Activated CD4-positive, alpha-beta T cell treated with anti-CD3 and anti-CD28 coated beads, Interleukin-2, amount 10 ng/mL, durations not matched to agents 24 days and 14 days (primary cell): Measurements from ENCODE around the gene ADAT3. TPM values are rescaled to one million over a fixed set of nuclear protein-coding genes. Genes with fewer than 3 reads are reported as not detected.
A peak's percentile ranks its signal among the peaks of the same experiment; 100 is the strongest.

Experiments
- DNase-seq: peaks from one replicate; pipeline ENCODE4 v3.0.0; 2022
- H3K27ac Mint-ChIP-seq: one replicate; pipeline ENCODE4 v1.8.0; 2022; ENCODE audit warnings: mild to moderate bottlenecking, mixed read lengths
- H3K27me3 Mint-ChIP-seq: one replicate; pipeline ENCODE4 v1.8.0; 2022; ENCODE audit warnings: mixed read lengths
- H3K36me3 Mint-ChIP-seq: one replicate; pipeline ENCODE4 v1.8.0; 2022; ENCODE audit warnings: low read depth, mild to moderate bottlenecking, mixed read lengths
- H3K4me1 Mint-ChIP-seq: one replicate; pipeline ENCODE4 v1.8.0; 2021; ENCODE audit warnings: mixed read lengths
- H3K4me3 Mint-ChIP-seq: one replicate; pipeline ENCODE4 v1.8.0; 2022; ENCODE audit warnings: mild to moderate bottlenecking, moderate library complexity, mixed read lengths
- H3K9me3 Mint-ChIP-seq: one replicate; pipeline ENCODE4 v1.8.0; 2021; ENCODE audit warnings: mixed read lengths
- intact Hi-C: fragments of 100-400 bp; cut with micrococcal nuclease; formaldehyde crosslinking; loops from one replicate; pipeline ENCODE4 v1.15.1; 2023
- total RNA-seq: library from RNA; stranded (reverse); gene quantifications from 2 replicates; pipeline ENCODE4 v1.2.3, GENCODE V29; 2022

ADAT3 gene
- total RNA-seq, 1 donor from 2014 or later, result 10.6 TPM

DNA sequence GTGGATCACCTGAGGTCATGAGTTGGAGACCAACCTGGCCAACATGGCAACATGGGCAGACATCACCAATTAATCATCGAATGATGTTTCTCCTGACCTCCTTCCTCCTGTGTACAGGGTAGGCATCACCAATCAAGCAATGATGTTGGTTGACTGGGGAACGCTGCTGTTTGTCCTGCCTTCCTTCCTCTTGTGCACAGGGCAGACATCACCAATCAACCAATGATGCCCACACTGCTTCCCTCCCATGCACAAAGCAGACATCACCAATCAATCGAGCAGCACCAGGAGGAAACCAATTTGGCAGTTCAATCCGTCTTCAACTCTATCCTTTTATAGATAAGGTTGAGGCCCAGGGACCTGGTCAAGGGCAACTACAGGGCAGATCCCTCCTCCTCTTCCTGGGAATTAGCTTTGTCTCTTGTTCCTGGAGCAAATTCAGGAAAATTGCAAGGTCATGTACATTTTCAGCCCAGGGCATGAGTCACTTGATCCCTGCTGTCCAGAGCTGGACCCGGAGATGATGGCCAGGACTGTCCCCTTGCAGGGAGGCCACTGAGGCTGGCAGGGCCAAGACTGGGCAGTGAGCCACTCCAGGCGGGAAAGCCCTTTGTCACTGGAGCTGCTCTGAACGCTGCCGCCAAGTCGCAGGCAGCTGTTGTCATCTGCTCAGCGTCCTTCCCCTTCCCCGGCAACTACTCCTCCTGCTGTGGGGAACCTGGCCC lies 30.4 kb downstream of the ADAT3 start:
- no peak overlapping the region for H3K4me3 Mint-ChIP-seq
- H3K27ac Mint-ChIP-seq, result no peak overlapping the region

GRCh38 chr19:1936430-1936829 lies 31.2 kb downstream of the ADAT3 start:
- no peak for DNase-seq
- peaks cover 23% of the 10 kb centered on the region for H3K4me1 Mint-ChIP-seq
- peaks cover 28% of the 10 kb centered on the region for H3K36me3 Mint-ChIP-seq
- no peaks in the 10 kb centered on the region for H3K27me3 Mint-ChIP-seq
- intact Hi-C loops, result no loop called here
- H3K4me3 Mint-ChIP-seq, result no peak overlapping the region
- peak overlapping the region; percentile 42 for H3K27ac Mint-ChIP-seq
- H3K9me3 Mint-ChIP-seq, result peaks cover 15% of the 10 kb centered on the region

More for the DNA sequence above, 30.4 kb downstream of the ADAT3 start:
- peak; percentile 73 for DNase-seq
- intact Hi-C loops, result no loop called here
- H3K9me3 Mint-ChIP-seq, result peaks cover 16% of the 10 kb centered on the region
- H3K27me3 Mint-ChIP-seq, result no peaks in the 10 kb centered on the region
- H3K4me1 Mint-ChIP-seq, result peaks cover 23% of the 10 kb centered on the region
- H3K36me3 Mint-ChIP-seq, result peaks cover 28% of the 10 kb centered on the region

GRCh38 chr19:1936916-1937610 lies 31.9 kb downstream of the ADAT3 start:
- Mint-ChIP-seq H3K27me3 (no peaks in the 10 kb centered on the region), H3K9me3 (peaks cover 10% of the 10 kb centered on the region), H3K36me3 (peaks cover 23% of the 10 kb centered on the region), H3K4me1 (peaks cover 23% of the 10 kb centered on the region), H3K4me3 (no peak overlapping the region), H3K27ac (peak overlapping the region; percentile 42)
- intact Hi-C loops, result no loop called here
- no peak for DNase-seq

GRCh38 chr19:1938071-1938470 lies 32.9 kb downstream of the ADAT3 start:
- intact Hi-C loops, result no loop called here
- Mint-ChIP-seq H3K36me3 (peaks cover 24% of the 10 kb centered on the region), H3K4me3 (no peak overlapping the region), H3K27me3 (no peaks in the 10 kb centered on the region), H3K9me3 (peaks cover 7% of the 10 kb centered on the region), H3K27ac (no peak overlapping the region), H3K4me1 (peaks cover 26% of the 10 kb centered on the region)
- no peak for DNase-seq

DNA sequence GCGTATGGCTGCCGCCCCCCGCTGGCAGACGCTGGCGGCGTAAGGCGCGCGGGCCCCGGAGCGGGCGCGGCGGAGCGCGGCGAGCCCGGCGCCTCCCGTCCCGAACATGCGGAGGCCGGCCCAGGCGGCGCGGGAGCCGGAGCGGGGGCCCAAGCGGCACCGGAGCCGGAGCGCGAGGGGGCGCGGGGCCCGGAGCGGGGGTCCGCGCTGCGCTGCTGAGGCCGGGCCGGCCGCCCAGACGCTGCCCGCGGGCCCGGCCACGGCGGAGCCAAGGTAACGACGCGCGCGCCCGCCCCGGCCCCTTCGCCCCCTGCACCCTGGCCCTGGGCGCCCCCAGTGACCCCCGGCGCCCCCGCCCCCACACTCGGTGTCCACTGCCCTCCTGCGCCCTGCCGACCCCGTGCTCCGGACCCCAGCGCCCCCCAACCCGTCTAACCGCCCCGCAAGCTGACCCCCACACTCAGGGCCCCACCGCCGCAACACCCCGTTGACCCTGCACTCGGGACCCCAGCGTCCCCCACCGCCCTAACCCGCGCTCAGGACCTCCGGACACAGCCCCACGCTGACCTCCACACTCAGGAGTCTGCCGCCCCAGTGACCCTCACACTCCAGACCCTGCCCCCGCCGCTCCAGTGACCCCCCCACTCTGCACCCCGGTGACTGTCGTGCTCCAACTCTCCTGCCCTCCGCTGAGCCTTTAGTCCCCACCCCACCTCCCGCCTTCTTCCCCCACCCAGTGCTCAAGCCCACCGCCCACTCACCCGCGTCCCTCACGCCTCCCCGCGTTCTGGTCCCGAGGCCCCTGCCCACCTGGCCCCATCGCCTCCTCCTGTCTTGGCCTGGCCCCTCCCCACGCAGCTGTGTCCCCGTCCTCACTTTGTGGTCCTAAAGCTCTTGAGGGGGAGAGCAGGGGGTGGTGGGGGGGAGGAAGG lies 36.2 kb downstream of the ADAT3 start, which contains the start of gene CSNK1G2:
CSNK1G2 (plus strand) TSS at position 27 of the 932 bp plus-strand sequence. CDS start 28,601 bp downstream, outside the sequence.
- no peak for DNase-seq
- Mint-ChIP-seq H3K27ac (peak within 1 kb of the TSS; percentile 95), H3K9me3 (no peaks in the 10 kb centered on the region), H3K4me3 (peak within 1 kb of the TSS; percentile 92), H3K27me3 (no peaks in the 10 kb centered on the region), H3K4me1 (peaks cover 34% of the 10 kb centered on the region), H3K36me3 (peaks cover 16% of the 10 kb centered on the region)
- intact Hi-C loops, result loop anchor here (1.0 to 2.0 kb wide), 3 partner anchors 36 to 101 kb away; partner anchors contain the start of genes ADAT3 and SCAMP4

- H3K27ac Mint-ChIP-seq, result peak overlapping the region; percentile 93
- peak overlapping the region; percentile 92 for H3K4me3 Mint-ChIP-seq
- peaks cover 11% of the 10 kb centered on the region for H3K36me3 Mint-ChIP-seq
- H3K27me3 Mint-ChIP-seq, result no peaks in the 10 kb centered on the region
- H3K4me1 Mint-ChIP-seq, result peaks cover 30% of the 10 kb centered on the region
- H3K9me3 Mint-ChIP-seq, result no peaks in the 10 kb centered on the region
- intact Hi-C loops, result loop anchor here (2.0 kb wide), 2 partner anchors 66 to 100 kb away; no protein-coding TSS in a partner anchor
- DNase-seq, result peak; percentile 95
Observed at GRCh38 chr19:1942078-1942933, 37.1 kb downstream of the ADAT3 start.

DNA sequence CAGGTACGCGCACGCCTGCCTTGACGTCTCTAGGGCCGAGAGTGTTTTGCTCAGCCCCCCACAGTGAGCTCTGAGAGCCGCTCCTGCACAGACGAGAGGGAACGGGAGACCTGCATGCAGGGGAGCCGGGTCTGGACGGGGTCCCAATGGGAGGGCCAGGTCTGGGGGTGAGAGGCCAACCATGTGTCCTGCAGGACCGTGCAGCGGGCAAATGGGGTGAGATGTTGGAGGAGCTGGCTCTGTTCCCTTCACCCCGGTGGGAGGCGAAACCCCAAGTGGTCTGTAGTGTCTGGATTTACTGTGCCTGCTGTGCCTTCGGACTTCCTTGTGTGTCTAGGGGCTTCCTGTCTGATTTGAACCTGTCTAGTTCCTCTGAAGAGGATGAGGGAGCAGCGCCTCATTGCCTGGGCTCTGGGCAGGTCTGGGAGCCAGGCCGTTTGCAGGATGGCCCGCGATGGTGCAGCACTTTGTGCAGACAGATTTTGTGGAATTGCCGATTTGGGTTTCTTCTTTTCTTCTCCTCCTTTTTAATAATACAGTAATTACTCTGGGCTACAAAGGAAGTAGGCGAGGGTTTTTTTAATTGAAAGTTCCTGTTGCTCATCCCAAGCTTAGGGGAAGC lies 37.8 kb downstream of the ADAT3 start:
- peak overlapping the region; percentile 92 for H3K4me3 Mint-ChIP-seq
- peaks cover 26% of the 10 kb centered on the region for H3K4me1 Mint-ChIP-seq
- no peaks in the 10 kb centered on the region for H3K27me3 Mint-ChIP-seq
- H3K27ac Mint-ChIP-seq, result peak overlapping the region; percentile 93
- no peaks in the 10 kb centered on the region for H3K9me3 Mint-ChIP-seq
- intact Hi-C loops, result loop anchor here (2.0 kb wide), 2 partner anchors 66 to 100 kb away; no protein-coding TSS in a partner anchor
- H3K36me3 Mint-ChIP-seq, result peaks cover 11% of the 10 kb centered on the region
- no peak for DNase-seq

DNA sequence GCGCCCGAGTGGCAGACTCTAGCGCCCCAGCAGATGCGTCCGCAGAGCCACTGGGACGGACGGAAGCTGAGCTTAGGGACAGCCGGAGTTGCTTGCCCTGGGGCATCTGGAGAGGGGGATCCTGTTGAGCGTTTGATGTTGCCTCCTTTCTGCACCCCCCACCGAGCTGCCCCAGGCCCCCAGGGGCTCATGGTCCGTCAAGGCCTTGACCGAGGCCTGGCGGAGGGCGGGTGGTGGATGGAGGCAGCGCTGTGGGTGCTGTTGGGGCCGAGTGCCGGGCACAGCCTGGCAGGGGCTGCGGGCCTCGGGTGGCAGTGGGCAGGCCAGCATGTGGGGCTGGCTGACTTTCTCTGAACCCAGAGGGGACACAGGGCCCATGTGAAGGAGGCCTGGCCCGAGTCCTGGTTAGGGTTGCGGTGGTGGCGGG lies 38.5 kb downstream of the ADAT3 start:
- Mint-ChIP-seq H3K4me3 (peak overlapping the region; percentile 92), H3K9me3 (no peaks in the 10 kb centered on the region), H3K27me3 (no peaks in the 10 kb centered on the region), H3K36me3 (peaks cover 11% of the 10 kb centered on the region), H3K27ac (peak overlapping the region; percentile 93), H3K4me1 (peaks cover 25% of the 10 kb centered on the region)
- intact Hi-C loops, result loop anchor here (2.0 kb wide), 2 partner anchors 67 to 99 kb away; no protein-coding TSS in a partner anchor
- no peak for DNase-seq

DNA sequence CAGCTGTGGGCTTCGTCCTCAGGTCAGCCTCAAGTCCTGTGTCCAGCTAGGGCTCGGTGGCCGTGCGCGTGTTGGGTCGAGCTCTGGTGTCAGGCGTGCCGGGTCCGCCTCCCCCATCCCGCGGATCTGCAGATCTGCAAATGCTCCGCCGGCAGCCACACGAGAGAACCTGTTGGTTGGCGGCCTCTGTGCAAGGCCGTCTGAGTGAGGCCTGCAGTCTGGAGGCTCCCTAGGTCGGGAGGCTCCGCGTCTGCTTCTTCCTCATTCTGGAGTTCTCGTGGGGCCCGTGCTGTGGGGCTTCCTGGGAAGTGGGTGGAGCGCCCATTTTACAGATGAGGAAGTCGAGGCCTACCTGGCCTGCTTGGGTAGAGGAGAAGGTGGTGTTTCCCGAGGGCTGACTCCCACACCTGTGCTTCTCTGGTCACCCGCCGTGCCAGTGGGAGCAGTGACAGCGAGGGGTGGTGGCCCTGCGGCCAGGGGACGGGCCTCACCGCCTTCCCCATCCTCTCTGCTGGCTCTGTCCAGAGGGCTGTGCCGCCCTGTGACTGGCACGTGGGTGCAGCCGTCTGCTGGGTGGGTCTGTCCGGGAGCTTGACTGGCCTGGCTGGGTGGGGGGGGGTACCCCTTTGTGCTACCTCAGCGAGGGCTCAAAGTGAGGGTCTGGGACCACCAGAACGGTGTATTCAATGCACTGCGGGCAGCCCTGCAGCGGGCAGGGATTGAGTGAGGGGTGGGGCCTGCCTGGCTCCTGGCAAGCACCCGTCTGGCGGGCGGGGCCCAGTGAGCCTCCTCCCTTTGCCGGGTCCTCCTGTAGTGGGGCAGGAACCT lies 39.1 kb downstream of the ADAT3 start:
- no peak overlapping the region for H3K27ac Mint-ChIP-seq
- no peak for DNase-seq
- H3K27me3 Mint-ChIP-seq, result no peaks in the 10 kb centered on the region
- peaks cover 27% of the 10 kb centered on the region for H3K4me1 Mint-ChIP-seq
- peak overlapping the region; percentile 49 for H3K4me3 Mint-ChIP-seq
- peaks cover 14% of the 10 kb centered on the region for H3K36me3 Mint-ChIP-seq
- intact Hi-C loops, result no loop called here
- H3K9me3 Mint-ChIP-seq, result no peaks in the 10 kb centered on the region

DNA sequence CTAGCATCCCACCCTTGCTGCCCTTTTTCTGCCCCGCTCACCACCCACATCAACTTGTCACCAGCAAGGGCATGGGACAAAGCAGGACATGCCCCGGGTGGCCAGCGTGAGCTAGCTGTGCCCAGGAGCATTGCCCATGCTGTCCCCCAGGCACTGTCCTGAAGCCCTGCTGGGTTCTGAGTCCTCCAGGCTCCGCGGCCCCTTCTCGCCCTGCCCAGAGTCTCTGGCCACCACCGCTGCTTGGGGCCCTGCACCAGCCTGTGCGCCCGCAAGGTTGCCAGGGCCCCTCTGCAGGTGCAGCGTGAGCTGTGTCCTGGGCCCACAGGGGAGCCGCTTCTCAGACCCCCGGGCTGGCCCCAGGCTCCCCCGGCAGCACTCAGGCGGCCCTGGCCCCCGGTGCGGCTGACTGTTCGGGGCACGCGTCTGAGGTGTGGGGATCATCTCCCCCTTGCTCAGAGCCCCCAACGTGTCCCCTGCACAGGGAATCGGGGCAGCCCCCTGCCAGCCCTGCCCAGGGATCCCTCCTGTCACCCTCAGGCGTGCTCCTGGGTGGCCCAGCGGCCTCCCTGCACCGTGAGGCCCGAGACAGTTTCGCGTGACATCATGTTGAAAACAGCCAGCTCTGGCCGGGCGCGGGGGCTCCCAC lies 39.8 kb downstream of the ADAT3 start:
- no peak for DNase-seq
- H3K27ac Mint-ChIP-seq, result no peak overlapping the region
- H3K4me1 Mint-ChIP-seq, result peaks cover 22% of the 10 kb centered on the region
- intact Hi-C loops, result no loop called here
- no peaks in the 10 kb centered on the region for H3K27me3 Mint-ChIP-seq
- H3K36me3 Mint-ChIP-seq, result peaks cover 15% of the 10 kb centered on the region
- no peaks in the 10 kb centered on the region for H3K9me3 Mint-ChIP-seq
- no peak overlapping the region for H3K4me3 Mint-ChIP-seq

DNA sequence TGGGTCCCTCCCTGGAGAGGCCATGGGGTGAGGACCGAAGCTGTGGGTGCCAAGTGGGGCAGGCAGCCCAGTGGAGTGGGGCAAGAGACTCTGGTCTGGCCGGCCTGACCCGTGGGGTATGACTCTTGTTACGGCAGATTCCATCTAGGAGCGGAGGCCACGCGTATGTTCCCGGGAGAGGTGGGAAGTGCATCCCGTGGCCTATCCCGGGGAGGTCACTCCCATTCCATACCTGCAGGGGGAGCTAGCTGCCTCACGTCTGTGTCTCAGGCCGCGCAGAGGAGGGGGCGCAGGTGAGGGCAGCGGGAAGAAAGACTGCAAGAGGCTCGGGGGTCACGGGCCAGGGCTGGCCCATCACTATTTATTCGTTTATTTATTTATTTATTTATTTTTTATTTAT lies 40.7 kb downstream of the ADAT3 start:
- intact Hi-C loops, result no loop called here
- DNase-seq, result peak; percentile 76

More for the DNA sequence above, 40.7 kb downstream of the ADAT3 start:
- H3K9me3 Mint-ChIP-seq, result no peaks in the 10 kb centered on the region
- H3K4me3 Mint-ChIP-seq, result no peak overlapping the region
- peak overlapping the region; percentile 27 for H3K27ac Mint-ChIP-seq
- peaks cover 23% of the 10 kb centered on the region for H3K36me3 Mint-ChIP-seq
- H3K4me1 Mint-ChIP-seq, result peaks cover 18% of the 10 kb centered on the region
- no peaks in the 10 kb centered on the region for H3K27me3 Mint-ChIP-seq
